ENCODE measurements around the gene SPATS2L. TPM values are rescaled to one million over a fixed set of nuclear protein-coding genes. Genes with fewer than 3 reads are reported as not detected.
A peak's percentile ranks its signal among the peaks of the same experiment; 100 is the strongest.

The SPATS2L gene
- total and polyA plus RNA-seq, 2 of the 13 experiments (the other 11 are each of a cell fraction or from before 2014, with no cell fraction given), result 154 to 212 TPM

GRCh38 chr2:200305797-200306195, 697 bp upstream of the SPATS2L start:
- POLR2A ChIA-PET, result interaction anchor here (0.6 to 6.0 kb wide), 36 partner anchors 9 to 583 kb away, joined by 3 to 187 read pairs (median 4); partner anchors contain the start of genes KCTD18, NIF3L1 and PPIL3
- ATAC-seq, result peak; percentile 32
- in situ Hi-C loops (cut with HindIII; ENCODE audit: extremely low pct_ligation_motif_present, low pct_unique_long_range_greater_than_20kb), result loop anchor here (5.0 to 10.0 kb wide), 3 partner anchors 83 to 321 kb away; no protein-coding TSS in a partner anchor
- TF ChIP-seq THRA (CRISPR knock-in tag; IDR thresholded peaks at IDR 0.05; ENCODE audit: borderline replicate concordance) (no peak), IRX3 (CRISPR knock-in tag; IDR thresholded peaks at IDR 0.05; ENCODE audit: borderline replicate concordance, low read depth) (no peak), STAG1 (CRISPR knock-in tag; IDR thresholded peaks at IDR 0.05) (no peak; the same call in 1 of the 2 replicates), MED8 (CRISPR knock-in tag; IDR thresholded peaks at IDR 0.05; ENCODE audit: insufficient replicate concordance) (peak; percentile 21), ZNF383 (CRISPR knock-in tag; IDR thresholded peaks at IDR 0.05; ENCODE audit: borderline replicate concordance) (0 out of 2 replicates have a peak, but pooled peaks have one; percentile 47), NR2F6 (IDR thresholded peaks at IDR 0.05) (0 out of 2 replicates have a peak, but pooled peaks have one; percentile 8), NR2F6 (CRISPR knock-in tag; IDR thresholded peaks at IDR 0.05) (no peak), ZUFSP (CRISPR knock-in tag; IDR thresholded peaks at IDR 0.05; ENCODE audit: borderline replicate concordance) (no peak), AGO1 (IDR thresholded peaks at IDR 0.05; ENCODE audit: low read depth, low read length, poor library complexity, severe bottlenecking) (peak; percentile 51), ZFP37 (CRISPR knock-in tag; IDR thresholded peaks at IDR 0.05; ENCODE audit: borderline replicate concordance) (no peak), KLF6 (CRISPR knock-in tag; IDR thresholded peaks at IDR 0.05) (no peak), NFKB2 (CRISPR knock-in tag; IDR thresholded peaks at IDR 0.05; ENCODE audit: borderline replicate concordance) (peak; percentile 11; the same call in 1 of the 2 replicates), JUN (CRISPR knock-in tag; IDR thresholded peaks at IDR 0.05) (no peak), REST (IDR thresholded peaks at IDR 0.05; ENCODE audit: borderline replicate concordance in 1 of 2, low read depth in 1 of 2, low read length in 2 of 2) (peak in 1 of 2 experiments; percentile 31; a peak in 1 of 4 replicates), ZNF441 (CRISPR knock-in tag; IDR thresholded peaks at IDR 0.05; ENCODE audit: borderline replicate concordance) (no peak), MXD4 (CRISPR knock-in tag; IDR thresholded peaks at IDR 0.05) (no peak), CCAR2 (optimal IDR thresholded peaks at IDR 0.05; ENCODE audit: low read depth, low read length) (peak; percentile 71), MTF1 (CRISPR knock-in tag; IDR thresholded peaks at IDR 0.05) (no peak), ZNF713 (CRISPR knock-in tag; IDR thresholded peaks at IDR 0.05) (no peak)

More at GRCh38 chr2:200305797-200306195, 697 bp upstream of the SPATS2L start:
- peaks cover 62% of the 10 kb centered on the region for H3K79me2 ChIP-seq (ENCODE audit: insufficient read depth, low read length)
- no peaks in the 10 kb centered on the region for H3K9me3 ChIP-seq (ENCODE audit: low read length)
- H3K4me1 ChIP-seq (ENCODE audit: insufficient read depth, low read length), result peaks cover 72% of the 10 kb centered on the region
- WGBS (ENCODE audit: low lambda C conversion rate), result under 1% methylated on average over 14 of the region's 14 CpGs
- CTCF ChIA-PET (ENCODE audit: low intra/inter-chr PET ratio, low total read pairs), result no interaction called here
- H2AFZ ChIP-seq (ENCODE audit: low read length), result no peak overlapping the region
- no peaks in the 10 kb centered on the region; a peak in 1 of 5 replicates for H3K36me3 ChIP-seq (replicated peaks in 1 of 2; ENCODE audit: control insufficient read depth in 1 of 2, insufficient read depth in 2 of 2, low read length in 2 of 2)
- H3K9ac ChIP-seq (ENCODE audit: insufficient read depth, low read depth, low read length), result peak overlapping the region; percentile 94
- peak overlapping the region; percentile 89 for H3K4me2 ChIP-seq (ENCODE audit: low read depth, low read length)
- DNase-seq (ENCODE audit: low spot score), result no peak
- no peak for FAIRE-seq
- TSS peak; percentile 58 for BruUV-seq (replicated peaks)
- peak overlapping the region; percentile 96 for H3K27ac ChIP-seq (ENCODE audit: extremely low read length, insufficient read depth, low read length)
- H4K20me1 ChIP-seq (ENCODE audit: insufficient read depth, low read length), result peaks cover 27% of the 10 kb centered on the region
- peak overlapping the region; percentile 74 to 94 (median 88) for H3K4me3 ChIP-seq (replicated peaks in 1 of 3; ENCODE audit: insufficient read depth in 1 of 3, low read depth in 2 of 3, low read length in 3 of 3)
- intact Hi-C loops (cut with micrococcal nuclease; ENCODE audit: unreplicated experiment), result loop anchor here (1.0 to 5.0 kb wide), 3 partner anchors 15 to 253 kb away; no protein-coding TSS in a partner anchor
- no peaks in the 10 kb centered on the region; a peak in 1 of 5 replicates for H3K27me3 ChIP-seq (ENCODE audit: control insufficient read depth in 1 of 2, insufficient read depth in 2 of 2, low read length in 2 of 2)
